ENCODE results near the gene ALKBH2.
"Not testable (repeated sequence)": the region's sequence is repeated elsewhere in the genome, so short reads cannot be mapped to it uniquely, and the experiment has no call there.

Gene ALKBH2

GRCh38 chr12:109065154-109065852, 28.0 kb downstream of the ALKBH2 start:
- FAIRE-seq, result no peak

- FAIRE-seq, result no peak
Observed at GRCh38 chr12:109064143-109064542, 29.1 kb downstream of the ALKBH2 start.

DNA sequence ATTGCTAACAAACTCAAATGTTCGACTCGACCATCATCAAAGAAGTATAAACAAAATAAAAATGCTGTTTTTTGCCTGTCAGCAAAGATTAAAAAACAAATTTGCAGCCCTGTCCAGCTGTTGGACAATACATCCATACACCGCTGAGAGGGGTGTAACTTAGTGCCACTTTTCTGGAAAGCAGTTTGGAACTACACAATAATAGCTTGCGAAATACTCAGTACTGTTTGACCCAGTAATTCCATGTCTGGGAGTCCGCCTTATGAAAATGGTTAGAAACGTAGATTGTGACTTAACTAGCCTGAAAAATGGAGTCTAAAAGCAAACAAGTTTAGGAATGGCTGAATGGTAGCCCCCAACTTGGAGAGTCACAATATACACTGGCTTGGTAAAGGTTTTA, 34.5 kb downstream of the ALKBH2 start:
- no peak for FAIRE-seq

- FAIRE-seq, result no peak
Observed at GRCh38 chr12:109057376-109057775, 35.9 kb downstream of the ALKBH2 start.

- FAIRE-seq, result no peak
Observed at GRCh38 chr12:109056891-109057290, 36.4 kb downstream of the ALKBH2 start.

DNA sequence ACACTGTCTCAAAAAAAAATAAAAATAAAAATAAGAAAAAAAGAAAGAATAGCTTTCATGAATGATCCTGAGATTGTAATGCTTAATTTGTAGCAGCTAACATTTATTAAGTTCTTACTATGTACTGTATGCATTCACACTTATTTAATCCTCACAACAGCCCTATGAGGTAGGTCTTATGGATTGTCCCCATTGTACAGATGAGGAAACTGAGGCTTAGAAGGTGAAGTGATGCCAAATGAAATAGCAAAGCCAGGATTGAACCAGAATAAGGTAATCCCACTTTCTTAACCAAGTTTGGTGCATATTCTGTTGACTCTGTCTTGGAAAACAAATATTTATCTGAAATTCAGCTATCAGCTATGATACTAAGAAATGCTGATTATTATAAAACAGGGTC, 38.8 kb downstream of the ALKBH2 start:
- no peak for FAIRE-seq

DNA sequence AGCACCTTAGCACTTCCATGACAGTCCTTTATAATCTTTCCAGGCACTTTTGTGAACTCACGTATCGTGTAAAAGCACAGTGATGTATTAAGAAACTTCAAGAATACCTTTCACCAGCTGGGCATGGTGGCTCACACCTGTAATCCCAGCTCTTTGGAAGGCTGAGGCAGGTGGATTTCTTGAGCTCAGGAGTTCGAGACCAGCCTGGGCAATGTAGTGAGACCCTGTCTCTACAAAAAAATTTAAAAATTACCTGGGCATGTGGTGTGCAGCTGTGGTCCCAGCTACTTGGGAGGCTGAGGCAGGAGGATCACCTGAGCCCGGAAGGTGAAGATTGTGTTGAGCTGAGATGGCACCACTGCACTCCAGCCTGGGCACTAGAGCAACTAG, 39.2 kb downstream of the ALKBH2 start:
- not testable (repeated sequence) for FAIRE-seq

- FAIRE-seq, result no peak
Observed at GRCh38 chr12:109053382-109054123, 39.7 kb downstream of the ALKBH2 start.

DNA sequence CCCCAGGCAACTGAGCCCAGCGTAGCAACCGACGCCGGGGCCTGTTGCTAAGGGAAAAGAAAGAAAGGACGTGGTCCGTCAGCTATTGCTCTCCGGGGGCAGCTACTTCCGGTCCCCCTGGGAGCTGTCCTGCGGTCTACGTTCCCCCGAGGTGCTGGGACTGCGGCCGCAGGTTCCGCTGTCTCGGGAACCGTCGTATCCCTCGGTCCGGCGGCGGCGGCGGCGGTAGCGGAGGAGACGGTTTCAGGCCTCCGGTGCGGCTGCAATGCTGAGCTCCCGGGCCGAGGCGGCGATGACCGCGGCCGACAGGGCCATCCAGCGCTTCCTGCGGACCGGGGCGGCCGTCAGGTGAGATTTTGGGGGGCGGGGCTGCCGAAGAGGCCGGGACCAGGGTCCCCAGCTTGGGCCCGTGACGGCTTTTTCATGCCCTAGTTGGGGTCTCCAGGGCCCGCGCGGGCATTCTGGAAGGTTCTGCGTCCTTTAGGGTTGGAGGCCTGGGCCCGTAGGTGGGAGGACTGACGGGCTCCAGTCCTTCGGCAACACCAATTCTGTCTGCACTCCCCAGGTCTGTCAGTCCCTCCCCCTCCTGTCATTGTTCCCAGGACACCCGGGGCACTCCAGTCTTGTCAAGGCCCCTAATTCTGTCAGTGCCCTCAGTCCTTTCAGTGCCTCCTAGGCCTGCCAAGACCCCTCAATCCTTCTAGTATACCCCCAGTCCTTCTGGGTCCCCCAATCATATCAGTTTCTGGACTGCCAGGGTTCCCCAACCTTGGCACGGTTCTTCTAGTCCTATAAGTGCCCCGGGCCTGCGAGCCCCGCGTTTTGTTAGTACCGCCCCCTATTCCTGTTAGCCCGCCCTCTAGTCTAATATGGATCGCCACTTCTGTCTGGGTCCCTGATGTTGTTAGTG, 40.6 kb downstream of the ALKBH2 start, which contains the start of gene USP30:
USP30 (plus strand) TSS at position 163 of the 910 bp plus-strand sequence; CDS start at position 266, 103 bp downstream.
- FAIRE-seq, result no peak

DNA sequence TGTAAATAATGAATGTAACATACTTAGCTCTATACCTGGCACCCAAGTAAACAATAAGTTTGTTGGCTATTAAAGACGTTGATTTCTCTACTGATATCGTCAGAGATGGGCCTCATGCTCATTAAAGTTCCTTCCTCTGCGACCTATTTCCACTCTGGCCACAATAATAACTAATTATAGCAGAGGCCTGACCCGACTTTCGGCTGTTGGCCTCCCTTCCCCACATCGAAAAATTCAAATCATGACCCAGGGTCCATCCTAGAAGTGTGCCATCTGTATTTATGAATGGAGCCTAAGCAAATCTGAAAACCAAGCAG, 41.2 kb downstream of the ALKBH2 start:
- no peak for FAIRE-seq

GRCh38 chr12:109049794-109050193, 43.5 kb downstream of the ALKBH2 start:
- not testable (repeated sequence) for FAIRE-seq

- not testable (repeated sequence) for FAIRE-seq
Observed at GRCh38 chr12:109048706-109049105, 44.6 kb downstream of the ALKBH2 start.

DNA sequence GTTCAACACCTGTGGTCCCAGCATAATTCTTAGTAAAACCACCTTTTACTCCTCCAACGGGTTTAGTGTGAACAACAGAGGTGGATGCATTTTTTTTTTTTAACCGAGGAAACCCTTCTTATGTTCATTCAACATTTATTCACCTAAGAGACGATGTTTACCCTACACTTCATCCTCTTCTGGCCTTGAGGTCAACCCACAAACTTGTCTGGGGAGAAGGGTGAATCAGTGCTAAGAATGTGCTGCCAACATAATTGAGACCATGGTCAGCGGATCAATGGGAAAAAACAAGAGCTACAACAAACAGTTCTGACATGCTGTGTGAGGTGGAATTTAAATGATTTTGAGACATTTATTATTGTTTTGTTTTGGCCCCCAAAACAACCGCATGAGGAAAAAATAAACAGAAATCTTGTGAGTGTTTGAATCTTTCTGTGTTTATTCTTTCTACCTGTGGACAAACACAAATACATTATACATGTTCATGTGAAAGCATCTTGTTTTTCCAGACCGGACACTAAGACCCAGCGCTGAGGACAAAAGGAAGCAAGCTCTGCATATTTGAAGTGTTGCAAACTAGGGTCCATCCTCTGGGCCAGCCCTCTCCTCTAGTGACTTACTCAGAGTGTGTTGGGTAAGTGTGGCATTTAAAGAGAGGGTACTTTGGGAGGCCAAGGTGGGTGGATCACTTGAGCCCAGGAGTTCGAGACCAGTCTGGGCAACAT, 46.0 kb downstream of the ALKBH2 start:
- no peak for FAIRE-seq

- FAIRE-seq, result no peak
Observed at GRCh38 chr12:109044241-109044640, 49.0 kb downstream of the ALKBH2 start.
